ENCODE measurements around the gene UPK1B.

GRCh38 chr3:119230071-119230470, 56.7 kb downstream of the UPK1B start:
- TF ChIP-seq, protein P1, sequence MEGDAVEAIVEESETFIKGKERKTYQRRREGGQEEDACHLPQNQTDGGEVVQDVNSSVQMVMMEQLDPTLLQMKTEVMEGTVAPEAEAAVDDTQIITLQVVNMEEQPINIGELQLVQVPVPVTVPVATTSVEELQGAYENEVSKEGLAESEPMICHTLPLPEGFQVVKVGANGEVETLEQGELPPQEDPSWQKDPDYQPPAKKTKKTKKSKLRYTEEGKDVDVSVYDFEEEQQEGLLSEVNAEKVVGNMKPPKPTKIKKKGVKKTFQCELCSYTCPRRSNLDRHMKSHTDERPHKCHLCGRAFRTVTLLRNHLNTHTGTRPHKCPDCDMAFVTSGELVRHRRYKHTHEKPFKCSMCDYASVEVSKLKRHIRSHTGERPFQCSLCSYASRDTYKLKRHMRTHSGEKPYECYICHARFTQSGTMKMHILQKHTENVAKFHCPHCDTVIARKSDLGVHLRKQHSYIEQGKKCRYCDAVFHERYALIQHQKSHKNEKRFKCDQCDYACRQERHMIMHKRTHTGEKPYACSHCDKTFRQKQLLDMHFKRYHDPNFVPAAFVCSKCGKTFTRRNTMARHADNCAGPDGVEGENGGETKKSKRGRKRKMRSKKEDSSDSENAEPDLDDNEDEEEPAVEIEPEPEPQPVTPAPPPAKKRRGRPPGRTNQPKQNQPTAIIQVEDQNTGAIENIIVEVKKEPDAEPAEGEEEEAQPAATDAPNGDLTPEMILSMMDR (IDR thresholded peaks at IDR 0.05; ENCODE audit: low read length) = no peak
- no peak for TF ChIP-seq EZH2phosphoT487 (IDR thresholded peaks at IDR 0.05; ENCODE audit: low read length)
- TF ChIP-seq EZH2 (optimal IDR thresholded peaks at IDR 0.05; ENCODE audit: low read depth, low read length) = no peak

All from MM.1S (cell line).